ENCODE results near the gene PLCL2.

DNA sequence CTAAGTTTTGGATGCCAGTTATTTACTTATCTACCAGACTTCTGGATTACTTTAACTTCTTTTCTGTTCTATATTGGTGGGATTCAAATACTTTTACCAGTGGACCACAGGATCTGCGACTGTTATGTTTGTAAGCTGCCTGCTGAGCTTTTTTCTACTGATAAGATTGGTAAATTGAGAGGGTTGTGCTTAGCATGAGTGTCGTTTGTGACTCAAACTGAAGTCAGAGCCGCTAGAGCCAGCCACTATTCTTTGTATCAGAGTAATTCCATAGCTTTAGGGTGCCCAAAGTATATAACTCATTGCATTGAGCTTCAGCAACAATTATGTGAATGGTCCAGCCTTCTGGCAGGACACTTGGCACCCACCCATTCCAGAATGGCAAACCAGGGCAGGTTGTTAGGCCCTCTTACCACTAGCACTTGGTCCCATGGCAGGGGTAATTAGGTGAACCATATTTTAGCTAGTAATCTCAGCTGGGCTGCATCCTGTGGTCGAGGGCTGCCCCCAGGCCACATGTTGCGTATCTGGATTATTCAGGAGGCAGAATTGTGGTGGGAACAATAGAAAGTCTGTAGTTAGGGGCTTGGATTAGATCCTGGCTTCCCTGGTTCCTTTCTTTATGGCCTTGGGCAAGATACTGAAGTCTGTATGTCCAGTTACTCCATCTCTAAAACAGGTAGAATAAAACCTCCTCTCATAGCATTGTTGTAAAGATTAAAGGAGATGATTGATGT, 6.0 kb downstream of the PLCL2 start:
- TF ChIP-seq, protein P1, sequence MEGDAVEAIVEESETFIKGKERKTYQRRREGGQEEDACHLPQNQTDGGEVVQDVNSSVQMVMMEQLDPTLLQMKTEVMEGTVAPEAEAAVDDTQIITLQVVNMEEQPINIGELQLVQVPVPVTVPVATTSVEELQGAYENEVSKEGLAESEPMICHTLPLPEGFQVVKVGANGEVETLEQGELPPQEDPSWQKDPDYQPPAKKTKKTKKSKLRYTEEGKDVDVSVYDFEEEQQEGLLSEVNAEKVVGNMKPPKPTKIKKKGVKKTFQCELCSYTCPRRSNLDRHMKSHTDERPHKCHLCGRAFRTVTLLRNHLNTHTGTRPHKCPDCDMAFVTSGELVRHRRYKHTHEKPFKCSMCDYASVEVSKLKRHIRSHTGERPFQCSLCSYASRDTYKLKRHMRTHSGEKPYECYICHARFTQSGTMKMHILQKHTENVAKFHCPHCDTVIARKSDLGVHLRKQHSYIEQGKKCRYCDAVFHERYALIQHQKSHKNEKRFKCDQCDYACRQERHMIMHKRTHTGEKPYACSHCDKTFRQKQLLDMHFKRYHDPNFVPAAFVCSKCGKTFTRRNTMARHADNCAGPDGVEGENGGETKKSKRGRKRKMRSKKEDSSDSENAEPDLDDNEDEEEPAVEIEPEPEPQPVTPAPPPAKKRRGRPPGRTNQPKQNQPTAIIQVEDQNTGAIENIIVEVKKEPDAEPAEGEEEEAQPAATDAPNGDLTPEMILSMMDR (IDR thresholded peaks at IDR 0.05): no peak
- TF ChIP-seq POLR2A (IDR thresholded peaks at IDR 0.05; ENCODE audit: low read depth): no peak

Measured in esophagus muscularis mucosa (tissue), 3 donors.